ENCODE results near the gene RCBTB2.
A peak's percentile ranks its signal among the peaks of the same experiment; 100 is the strongest.

The RCBTB2 gene

DNA sequence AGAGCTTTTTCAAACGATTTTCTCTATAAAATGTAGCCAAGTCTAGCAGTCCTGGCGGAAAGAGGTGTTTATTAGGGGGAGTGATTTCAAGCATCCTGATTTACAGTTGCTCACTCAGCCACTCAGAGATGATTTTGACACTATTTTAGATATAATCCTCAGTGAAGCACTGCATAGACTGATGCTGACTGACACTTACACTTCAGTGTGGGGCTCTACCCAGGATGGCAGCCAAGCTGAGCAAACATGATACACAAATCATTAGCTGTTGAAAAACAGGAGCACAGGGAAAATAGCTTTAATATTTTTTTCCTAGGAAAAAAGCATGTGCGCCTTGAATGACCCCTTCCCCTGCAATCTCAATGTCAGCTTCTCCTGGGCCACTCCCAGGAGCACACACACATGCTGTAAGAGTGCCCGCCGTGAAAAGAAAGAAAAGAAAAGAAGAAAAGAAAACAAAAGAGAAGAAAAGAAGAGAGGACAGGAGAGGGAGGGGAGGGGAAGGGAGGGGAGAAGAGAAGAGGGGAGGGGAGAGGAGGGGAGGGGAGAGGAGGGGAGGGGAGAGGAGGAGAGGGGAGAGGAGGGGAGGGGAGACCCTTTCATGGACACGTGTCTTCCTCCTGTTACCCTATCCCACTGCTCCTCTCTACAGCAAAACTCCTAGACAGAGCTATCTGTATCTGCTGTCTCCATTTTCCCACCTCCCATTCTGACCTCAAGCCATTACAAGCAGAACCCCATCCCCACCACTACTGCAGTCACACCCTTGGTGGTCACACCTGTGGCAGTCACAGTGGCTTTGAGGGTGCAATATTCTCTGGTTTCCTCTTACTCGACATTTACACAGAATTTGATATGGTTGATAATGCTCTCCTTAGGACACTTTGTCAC lies 36.4 kb downstream of the RCBTB2 start:
- no peak overlapping the region for H3K4me3 ChIP-seq (ENCODE audit: low read length)
- no peak for DNase-seq (ENCODE audit: low read depth)
- TF ChIP-seq CTCF (IDR thresholded peaks at IDR 0.05; ENCODE audit: insufficient read depth, low read depth, low read length, missing control alignments) = no peak

DNA sequence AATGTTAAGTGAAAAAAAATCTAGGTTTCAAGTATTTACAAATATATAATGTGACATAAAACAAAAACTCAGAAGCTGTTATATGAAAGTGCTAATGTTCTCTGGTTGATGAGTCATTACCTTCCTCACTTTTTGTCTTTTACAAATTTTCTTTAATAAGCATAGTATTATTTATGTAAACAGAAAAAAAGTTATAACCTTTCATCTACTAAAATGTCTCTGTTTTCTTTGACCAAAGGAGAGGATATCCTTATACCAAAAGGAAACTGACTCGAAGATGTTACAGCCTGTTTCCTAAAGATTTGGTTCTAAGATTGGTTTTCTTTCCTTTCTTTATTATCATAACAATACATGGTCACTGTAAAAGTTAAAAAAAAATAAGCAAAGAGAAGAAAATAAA lies 38.0 kb downstream of the RCBTB2 start:
- no peak overlapping the region for H3K4me3 ChIP-seq (ENCODE audit: low read length)
- no peak for DNase-seq (ENCODE audit: low read depth)
- no peak for TF ChIP-seq CTCF (IDR thresholded peaks at IDR 0.05; ENCODE audit: insufficient read depth, low read depth, low read length, missing control alignments)

DNA sequence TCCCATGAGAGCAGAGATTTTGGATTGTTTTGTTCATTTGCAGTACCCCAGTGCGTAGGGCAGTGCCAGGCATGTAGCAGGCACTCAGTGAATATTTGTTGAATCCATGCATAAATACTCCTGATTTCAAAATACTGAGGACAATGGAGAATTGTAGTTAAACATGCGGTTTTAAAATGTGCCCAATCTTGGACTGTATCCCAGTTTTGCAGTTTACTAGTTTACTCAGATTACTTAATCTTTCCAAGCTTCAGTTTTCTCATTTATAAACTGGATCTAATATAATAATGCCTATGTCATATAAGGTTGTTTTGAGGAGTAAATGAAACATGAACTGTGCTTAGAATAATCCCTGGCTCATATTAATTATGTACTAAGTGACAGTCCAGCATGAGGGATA lies 39.0 kb downstream of the RCBTB2 start:
- H3K4me3 ChIP-seq (ENCODE audit: low read length) = no peak overlapping the region
- no peak for TF ChIP-seq CTCF (IDR thresholded peaks at IDR 0.05; ENCODE audit: insufficient read depth, low read depth, low read length, missing control alignments)
- peak; percentile 25 for DNase-seq (ENCODE audit: low read depth)

DNA sequence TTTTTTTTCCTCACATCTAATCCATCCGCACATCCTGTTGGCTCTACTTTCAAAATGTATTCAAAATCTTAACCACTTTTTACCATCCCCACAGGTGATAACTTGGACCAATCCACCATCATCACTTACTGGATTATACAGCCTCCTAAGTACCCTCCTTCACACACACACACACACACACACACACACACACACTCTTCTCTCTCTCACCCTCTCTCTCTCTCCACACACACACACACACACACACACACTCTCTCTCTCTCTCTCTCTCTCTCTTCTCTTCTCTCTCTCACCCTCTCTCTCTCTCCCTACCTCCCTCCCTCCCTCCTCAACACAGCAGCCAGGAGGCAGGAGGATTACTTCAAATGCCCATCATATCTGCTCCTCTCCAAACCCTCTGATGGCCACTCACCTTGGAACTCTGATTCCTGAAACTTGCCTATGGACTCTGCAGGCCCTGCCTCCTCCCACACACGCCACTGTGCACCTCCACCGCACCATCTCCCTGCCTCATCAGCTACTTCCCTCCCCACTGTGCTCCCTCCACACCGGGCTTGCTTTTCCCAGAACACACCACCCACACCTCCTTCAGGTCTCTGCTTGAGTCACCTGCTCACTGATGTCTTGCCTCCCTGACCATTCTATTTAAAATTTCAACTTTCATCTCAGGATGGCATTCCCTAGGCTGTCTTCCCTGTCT lies 39.7 kb downstream of the RCBTB2 start:
- peak; percentile 30 for DNase-seq (ENCODE audit: low read depth)
- no peak for TF ChIP-seq CTCF (IDR thresholded peaks at IDR 0.05; ENCODE audit: insufficient read depth, low read depth, low read length, missing control alignments)

DNA sequence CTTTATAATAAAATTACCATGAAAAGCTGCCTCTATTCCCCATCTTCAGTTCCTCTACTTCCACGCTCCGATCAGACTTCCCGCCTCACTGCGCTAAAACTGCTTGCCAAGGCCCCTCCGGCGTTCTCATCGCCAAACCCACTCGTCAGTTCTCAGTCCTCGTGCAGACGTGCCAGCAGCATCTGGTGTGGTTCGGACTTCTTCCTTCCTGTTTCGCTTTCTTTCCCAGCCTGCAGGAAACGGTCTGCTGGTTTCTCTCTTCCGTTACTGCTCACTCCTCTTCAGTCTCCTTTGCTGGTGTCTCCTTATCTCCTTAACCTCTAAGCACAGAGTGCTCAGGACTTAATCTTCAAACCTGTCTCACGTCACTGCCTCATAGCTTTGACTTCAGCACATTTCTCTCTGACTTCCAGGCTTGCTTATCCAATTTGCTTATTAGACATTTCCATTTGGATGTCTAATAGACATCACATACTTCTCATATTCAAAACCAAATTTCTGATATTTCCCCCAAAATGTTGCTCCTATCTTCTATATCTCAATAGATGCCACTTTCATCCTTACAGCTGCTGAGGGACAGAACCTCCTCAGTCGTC lies 40.3 kb downstream of the RCBTB2 start:
- peak; percentile 21 for DNase-seq (ENCODE audit: low read depth)
- no peak overlapping the region for H3K4me3 ChIP-seq (ENCODE audit: low read length)
- no peak for TF ChIP-seq CTCF (IDR thresholded peaks at IDR 0.05; ENCODE audit: insufficient read depth, low read depth, low read length, missing control alignments)

More for the DNA sequence above, 39.7 kb downstream of the RCBTB2 start:
- H3K4me3 ChIP-seq (ENCODE audit: low read length) = no peak overlapping the region

GRCh38 chr13:48492096-48492440 lies 40.8 kb downstream of the RCBTB2 start:
- no peak for TF ChIP-seq CTCF (IDR thresholded peaks at IDR 0.05; ENCODE audit: insufficient read depth, low read depth, low read length, missing control alignments)
- H3K4me3 ChIP-seq (ENCODE audit: low read length) = no peak overlapping the region
- DNase-seq (ENCODE audit: low read depth) = no peak

All from epithelial cell of esophagus (primary cell).